GM12892 (cell line): ENCODE data around the gene MRNIP.
A peak's percentile ranks its signal among the peaks of the same experiment; 100 is the strongest.

Source experiments
- POLR2A ChIP-seq: IDR thresholded peaks from 2 replicates; pipeline ENCODE4 v1.6.1; 2011; ENCODE audit warnings: low read depth, low read length, control low read depth
- POLR2AphosphoS5 ChIP-seq: IDR thresholded peaks from 2 replicates; pipeline ENCODE4 v1.6.1; 2011; ENCODE audit warnings: low read depth, low read length, control low read depth
- TAF1 ChIP-seq: IDR thresholded peaks from 2 replicates; pipeline ENCODE4 v1.6.1; 2011; ENCODE audit warnings: low read depth, mild to moderate bottlenecking, control low read depth, low read length, borderline replicate concordance

DNA sequence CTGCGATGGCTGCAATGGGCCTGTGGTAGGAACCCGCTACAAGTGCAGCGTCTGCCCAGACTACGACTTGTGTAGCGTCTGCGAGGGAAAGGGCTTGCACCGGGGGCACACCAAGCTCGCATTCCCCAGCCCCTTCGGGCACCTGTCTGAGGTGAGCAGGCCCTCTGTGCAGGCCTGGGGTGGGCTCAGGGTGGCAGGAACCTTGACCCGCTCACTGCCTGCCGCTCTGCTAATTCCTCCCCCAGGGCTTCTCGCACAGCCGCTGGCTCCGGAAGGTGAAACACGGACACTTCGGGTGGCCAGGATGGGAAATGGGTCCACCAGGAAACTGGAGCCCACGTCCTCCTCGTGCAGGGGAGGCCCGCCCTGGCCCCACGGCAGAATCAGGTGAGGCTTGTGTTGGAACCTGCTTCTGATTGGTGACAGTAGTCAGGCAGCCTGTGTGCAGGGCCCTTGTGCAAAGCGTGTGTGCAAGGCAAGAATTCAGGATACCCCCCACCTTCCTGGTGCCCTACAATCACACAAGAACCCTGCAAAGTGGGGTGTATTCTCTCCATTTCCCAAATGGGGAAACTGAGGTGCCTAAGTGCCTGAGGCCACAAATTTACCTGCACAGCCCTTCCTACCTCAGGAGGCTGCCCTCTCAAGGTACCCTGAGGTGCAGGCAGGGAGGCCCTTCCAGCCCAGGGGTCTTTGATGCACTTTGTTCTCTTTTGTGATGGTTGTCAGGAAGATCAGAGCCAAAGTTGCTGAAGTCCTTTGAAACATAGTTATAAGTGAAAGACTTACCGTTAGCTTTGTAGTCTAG lies 34.5 kb downstream of the MRNIP start:
- TF ChIP-seq POLR2A (no peak), TAF1 (no peak), POLR2AphosphoS5 (peak; percentile 26)
